DOHH2 (cell line): ENCODE data around the gene CRADD.

Experiments
- EZH2phosphoT487 ChIP-seq: fragments of 200-600 bp; sonication (generic); IDR thresholded peaks from 2 replicates; pipeline ENCODE4 v1.6.1; 2017; ENCODE audit warnings: borderline replicate concordance, mild to moderate bottlenecking, antibody characterized with exemption, low read length, moderate library complexity, mixed read lengths
- TF ChIP-seq, protein P1 (sequence below): fragments of 200-600 bp; sonication (generic); IDR thresholded peaks from one replicate; pipeline ENCODE4 v1.5.1; 2014; ENCODE audit warnings: antibody characterized with exemption, mild to moderate bottlenecking, low read depth, low read length; ENCODE audit not compliant: poor library complexity, severe bottlenecking

DNA sequence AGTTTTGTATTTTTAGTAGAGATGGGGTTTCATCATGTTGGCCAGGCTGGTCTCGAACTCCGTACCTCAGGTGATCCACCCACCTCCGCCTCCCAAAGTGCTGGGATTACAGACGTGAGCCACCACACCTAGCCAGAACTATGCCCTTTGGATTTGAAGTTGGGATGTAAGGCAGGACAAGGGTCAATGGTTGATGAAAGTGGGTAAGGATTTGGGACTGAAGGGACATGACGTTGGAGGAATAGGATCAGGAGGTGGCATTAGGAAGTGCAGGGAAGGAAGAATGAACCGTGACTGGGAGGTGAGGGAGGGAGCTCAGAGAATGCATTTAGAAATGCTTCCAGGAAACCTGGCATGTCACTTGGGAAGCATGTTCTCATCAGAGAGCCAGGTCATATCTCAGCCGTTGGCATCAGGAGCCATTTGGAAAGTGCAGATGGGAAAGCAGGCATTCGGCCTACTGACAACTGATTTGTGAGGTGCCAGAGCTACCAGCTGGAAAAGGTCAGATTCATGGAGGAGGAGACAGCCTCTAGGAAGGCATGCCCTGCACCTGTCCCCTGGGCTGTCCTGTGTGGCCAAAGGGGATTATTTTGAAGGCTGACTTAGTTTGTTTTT is 2.2 kb downstream of the CRADD start:
- TF ChIP-seq, protein P1, sequence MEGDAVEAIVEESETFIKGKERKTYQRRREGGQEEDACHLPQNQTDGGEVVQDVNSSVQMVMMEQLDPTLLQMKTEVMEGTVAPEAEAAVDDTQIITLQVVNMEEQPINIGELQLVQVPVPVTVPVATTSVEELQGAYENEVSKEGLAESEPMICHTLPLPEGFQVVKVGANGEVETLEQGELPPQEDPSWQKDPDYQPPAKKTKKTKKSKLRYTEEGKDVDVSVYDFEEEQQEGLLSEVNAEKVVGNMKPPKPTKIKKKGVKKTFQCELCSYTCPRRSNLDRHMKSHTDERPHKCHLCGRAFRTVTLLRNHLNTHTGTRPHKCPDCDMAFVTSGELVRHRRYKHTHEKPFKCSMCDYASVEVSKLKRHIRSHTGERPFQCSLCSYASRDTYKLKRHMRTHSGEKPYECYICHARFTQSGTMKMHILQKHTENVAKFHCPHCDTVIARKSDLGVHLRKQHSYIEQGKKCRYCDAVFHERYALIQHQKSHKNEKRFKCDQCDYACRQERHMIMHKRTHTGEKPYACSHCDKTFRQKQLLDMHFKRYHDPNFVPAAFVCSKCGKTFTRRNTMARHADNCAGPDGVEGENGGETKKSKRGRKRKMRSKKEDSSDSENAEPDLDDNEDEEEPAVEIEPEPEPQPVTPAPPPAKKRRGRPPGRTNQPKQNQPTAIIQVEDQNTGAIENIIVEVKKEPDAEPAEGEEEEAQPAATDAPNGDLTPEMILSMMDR, result no peak
- TF ChIP-seq EZH2phosphoT487, result no peak
